OCI-LY1 (cell line): ENCODE data around the gene SHFL.

ENCODE experiments used
- CTCF ChIP-seq: fragments of 200-600 bp; sonication (generic), shearing (Covaris generic); IDR thresholded peaks from 2 replicates; pipeline ENCODE4 v1.5.1; 2017; ENCODE audit warnings: mild to moderate bottlenecking, antibody characterized with exemption, low read length, moderate library complexity, mixed read lengths
- EZH2 ChIP-seq: fragments of 200-600 bp; sonication (generic), shearing (Covaris generic); IDR thresholded peaks from 2 replicates; pipeline ENCODE4 v1.8.0; 2017; ENCODE audit warnings: borderline replicate concordance, mixed run types, mild to moderate bottlenecking, antibody characterized with exemption, low read length, moderate library complexity, mixed read lengths

DNA sequence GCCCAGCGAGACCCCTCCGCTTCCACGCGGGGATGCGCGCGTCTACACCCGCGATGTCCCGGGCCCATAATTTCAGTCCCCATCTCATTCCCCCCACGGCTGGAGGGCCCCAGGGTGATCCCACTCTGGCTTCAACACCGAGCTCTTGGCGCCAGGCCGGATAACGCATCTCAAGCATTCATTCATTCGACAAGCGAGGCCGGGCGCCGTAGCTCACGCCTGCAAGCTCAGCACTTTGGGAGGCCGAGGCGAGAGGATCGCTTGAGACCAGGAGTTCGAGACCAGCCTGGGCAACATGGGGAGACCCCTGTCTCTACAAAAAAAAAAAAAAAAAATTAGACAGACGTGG, 10.5 kb downstream of the SHFL start:
- TF ChIP-seq CTCF = no peak
- no peak for TF ChIP-seq EZH2
